AG09319 (cell line): ENCODE data around the gene SLC27A4.

Source experiments
- DNase-seq: peaks from one replicate; pipeline ENCODE4 v3.0.0-alpha.2; 2010; ENCODE audit warnings: low read depth; ENCODE audit errors: extremely low read depth
- CTCF ChIP-seq: IDR thresholded peaks from 2 replicates; pipeline ENCODE4 v1.5.1; 2011; ENCODE audit warnings: low read depth, mild to moderate bottlenecking, inconsistent platforms, low read length, moderate library complexity

The SLC27A4 gene

GRCh38 chr9:128339761-128340690 lies at the start of gene SLC27A4:
Gene SLC27A4, plus strand, starts transcription at chr9:128340527. Its CDS starts 2,606 bp downstream, at chr9:128343133.
- no peak for TF ChIP-seq CTCF
- DNase-seq = peak; percentile 29

GRCh38 chr9:128292009-128292408 lies 48.3 kb upstream of the SLC27A4 start:
- no peak for DNase-seq
- no peak for TF ChIP-seq CTCF

- TF ChIP-seq CTCF = no peak
- no peak for DNase-seq
Observed at GRCh38 chr9:128293091-128293490, 47.2 kb upstream of the SLC27A4 start.

- DNase-seq = no peak
- TF ChIP-seq CTCF = no peak
Observed at GRCh38 chr9:128294142-128294541, 46.2 kb upstream of the SLC27A4 start.

GRCh38 chr9:128296340-128297220 lies 43.7 kb upstream of the SLC27A4 start:
- no peak for DNase-seq
- no peak for TF ChIP-seq CTCF

GRCh38 chr9:128297221-128297773 lies 43.0 kb upstream of the SLC27A4 start:
- TF ChIP-seq CTCF = no peak
- DNase-seq = no peak
